Stimulated activated CD8-positive, alpha-beta memory T cell treated with anti-CD3 and anti-CD28 coated beads, Interleukin-4, amount 100 ng/mL, for 48 hours (primary cell): ENCODE results near the gene RITA1.

ENCODE experiments used
- DNase-seq: peaks from one replicate; pipeline ENCODE4 v3.0.0-alpha.2; 2020

Gene RITA1

GRCh38 chr12:113180333-113180732 is 5.2 kb upstream of the RITA1 start:
- DNase-seq: no peak

- DNase-seq: no peak
Measured at GRCh38 chr12:113181975-113182374, 3.5 kb upstream of the RITA1 start.

- DNase-seq: no peak
Measured at GRCh38 chr12:113183030-113183589, 2.4 kb upstream of the RITA1 start.

GRCh38 chr12:113184098-113184899 is 1.2 kb upstream of the RITA1 start:
- DNase-seq: no peak

- DNase-seq: peak; percentile 90
Measured at GRCh38 chr12:113184900-113185179, 681 bp upstream of the RITA1 start.

- no peak for DNase-seq
Measured at GRCh38 chr12:113186033-113186365, 478 bp downstream of the RITA1 start.

GRCh38 chr12:113186666-113187325 is 1.3 kb downstream of the RITA1 start:
- no peak for DNase-seq

- DNase-seq: no peak
Measured at GRCh38 chr12:113189361-113189760, 3.8 kb downstream of the RITA1 start.

- DNase-seq: no peak
Measured at GRCh38 chr12:113190761-113191160, 5.2 kb downstream of the RITA1 start.

- no peak for DNase-seq
Measured at GRCh38 chr12:113191227-113191626, 5.7 kb downstream of the RITA1 start.

- no peak for DNase-seq
Measured at GRCh38 chr12:113194971-113195391, 9.5 kb downstream of the RITA1 start.

GRCh38 chr12:113195598-113195997 is 10.1 kb downstream of the RITA1 start:
- no peak for DNase-seq

GRCh38 chr12:113196582-113196981 is 11.1 kb downstream of the RITA1 start:
- DNase-seq: no peak

GRCh38 chr12:113196990-113197389 is 11.5 kb downstream of the RITA1 start:
- DNase-seq: peak; percentile 64

- no peak for DNase-seq
Measured at GRCh38 chr12:113197518-113198077, 12.1 kb downstream of the RITA1 start.

- DNase-seq: no peak
Measured at GRCh38 chr12:113198296-113198695, 12.8 kb downstream of the RITA1 start.

GRCh38 chr12:113200021-113200797 is 14.7 kb downstream of the RITA1 start:
- DNase-seq: no peak

GRCh38 chr12:113201187-113202177 is 16.0 kb downstream of the RITA1 start:
- DNase-seq: no peak

GRCh38 chr12:113202300-113203075 is 17.0 kb downstream of the RITA1 start:
- no peak for DNase-seq

GRCh38 chr12:113203852-113204760 is 18.6 kb downstream of the RITA1 start:
- DNase-seq: no peak
